ENCODE results near the gene TTLL8.

Gene TTLL8

DNA sequence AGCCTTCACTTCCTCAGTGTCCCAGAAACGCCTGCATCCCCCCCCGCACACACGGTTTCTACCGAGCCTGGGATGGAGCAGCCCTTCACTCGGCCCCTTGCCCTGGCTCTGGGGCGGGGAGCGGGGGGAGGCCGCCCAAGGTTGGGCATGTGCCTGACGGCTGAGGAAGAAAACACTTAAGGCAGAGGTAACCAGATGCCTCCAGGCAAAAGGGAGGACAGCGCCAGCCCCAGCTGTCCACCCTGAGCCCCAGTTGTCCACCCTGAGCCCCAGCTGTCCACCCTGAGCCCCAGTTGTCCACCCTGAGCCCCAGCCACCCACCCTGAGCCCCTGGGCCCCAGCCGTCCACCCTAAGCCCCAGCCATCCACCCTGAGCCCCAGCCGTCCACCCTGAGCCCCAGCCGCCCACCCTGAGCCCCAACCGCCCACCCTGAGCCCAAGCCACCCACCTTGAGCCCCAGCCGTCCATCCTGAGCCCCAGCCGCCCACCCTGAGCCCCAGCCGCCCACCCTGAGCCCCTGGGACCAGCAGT is 3.8 kb upstream of the TTLL8 start:
- DNase-seq (ENCODE audit: low read depth): no peak

DNA sequence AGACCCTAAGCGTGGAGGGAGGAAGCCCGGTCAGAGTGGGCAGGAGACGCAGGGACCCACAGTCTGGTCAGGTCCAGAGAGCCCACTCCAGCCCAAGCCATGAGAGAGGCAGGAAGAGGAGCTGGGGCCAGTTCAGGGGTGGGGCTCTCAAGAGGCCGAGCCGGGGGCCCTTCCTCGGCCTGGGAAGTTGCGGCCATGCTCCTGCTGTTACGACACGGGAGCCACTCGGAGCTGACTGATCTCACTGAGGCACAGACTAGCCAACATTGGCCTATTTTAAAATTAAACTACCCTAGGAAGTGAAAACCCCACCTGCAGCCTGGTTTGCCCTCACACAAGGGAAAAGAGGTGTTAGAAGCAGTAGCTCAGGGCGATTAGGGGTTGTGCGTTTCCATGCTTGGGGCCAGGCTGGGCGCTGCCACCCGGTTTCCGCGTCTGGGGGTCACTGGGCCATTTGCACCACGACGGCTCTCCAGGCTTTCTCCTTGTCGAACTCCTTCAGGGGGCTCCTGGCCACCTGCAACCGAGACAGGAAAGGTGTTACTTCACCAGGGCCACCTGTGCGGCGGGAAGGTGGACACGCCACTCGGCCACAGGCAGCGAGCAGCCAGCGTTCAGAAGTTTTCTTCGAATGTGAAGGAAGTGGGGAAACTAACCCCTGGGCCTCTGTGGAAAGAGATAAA is 3.2 kb upstream of the TTLL8 start:
- no peak for DNase-seq (ENCODE audit: low read depth)

DNA sequence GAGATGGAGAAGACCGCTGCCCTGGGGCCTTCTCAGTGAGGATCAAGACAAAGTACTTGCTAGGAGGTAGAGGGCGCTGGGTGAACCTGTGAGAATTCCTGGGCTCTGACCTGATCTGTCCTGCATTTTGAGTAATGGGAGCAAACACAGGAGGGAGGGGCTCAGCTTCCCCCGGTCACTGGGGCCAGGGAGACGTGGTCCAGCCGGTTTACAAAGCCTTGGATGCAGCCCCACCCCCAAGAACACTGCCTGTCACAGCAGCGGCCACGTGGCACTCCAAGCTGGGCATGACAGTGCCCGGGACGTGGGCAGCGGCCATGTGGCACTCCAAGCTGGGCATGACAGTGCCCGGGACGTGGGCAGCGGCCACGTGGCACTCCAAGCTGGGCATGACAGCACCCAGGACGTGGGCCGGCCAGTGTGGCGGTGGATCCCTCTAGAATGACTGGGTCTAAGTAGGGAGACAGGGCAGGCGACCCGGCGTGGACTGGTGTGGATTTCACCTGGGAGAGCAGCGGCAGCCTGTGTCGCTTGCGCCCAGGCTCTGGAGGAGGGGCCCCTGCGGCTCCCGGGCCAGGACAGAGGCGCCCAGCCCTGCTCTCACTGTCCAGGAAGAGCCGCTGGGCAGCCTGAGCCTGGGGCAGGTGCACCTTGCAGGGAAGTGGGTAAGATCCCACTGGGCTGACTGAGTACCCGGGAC is 2.5 kb upstream of the TTLL8 start:
- DNase-seq (ENCODE audit: low read depth): no peak

DNA sequence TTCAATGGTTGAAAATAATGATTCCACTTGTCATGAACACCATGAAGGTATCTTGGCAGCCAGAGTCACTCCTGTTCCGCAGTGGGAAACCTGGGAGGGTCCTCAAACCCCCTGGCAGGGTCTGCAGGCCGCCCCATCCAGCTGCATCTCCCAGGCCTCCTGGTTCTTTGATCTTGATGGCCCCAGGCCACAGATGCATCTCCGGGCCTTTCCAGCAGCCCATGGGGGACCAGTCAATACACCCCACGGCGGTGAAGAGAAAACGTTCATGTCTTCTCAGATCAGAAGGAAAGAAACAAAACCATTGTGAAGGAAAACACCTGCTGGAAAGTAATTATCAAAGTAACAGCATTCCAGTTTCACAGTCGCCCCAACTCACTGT is 1.8 kb upstream of the TTLL8 start:
- no peak for DNase-seq (ENCODE audit: low read depth)

DNA sequence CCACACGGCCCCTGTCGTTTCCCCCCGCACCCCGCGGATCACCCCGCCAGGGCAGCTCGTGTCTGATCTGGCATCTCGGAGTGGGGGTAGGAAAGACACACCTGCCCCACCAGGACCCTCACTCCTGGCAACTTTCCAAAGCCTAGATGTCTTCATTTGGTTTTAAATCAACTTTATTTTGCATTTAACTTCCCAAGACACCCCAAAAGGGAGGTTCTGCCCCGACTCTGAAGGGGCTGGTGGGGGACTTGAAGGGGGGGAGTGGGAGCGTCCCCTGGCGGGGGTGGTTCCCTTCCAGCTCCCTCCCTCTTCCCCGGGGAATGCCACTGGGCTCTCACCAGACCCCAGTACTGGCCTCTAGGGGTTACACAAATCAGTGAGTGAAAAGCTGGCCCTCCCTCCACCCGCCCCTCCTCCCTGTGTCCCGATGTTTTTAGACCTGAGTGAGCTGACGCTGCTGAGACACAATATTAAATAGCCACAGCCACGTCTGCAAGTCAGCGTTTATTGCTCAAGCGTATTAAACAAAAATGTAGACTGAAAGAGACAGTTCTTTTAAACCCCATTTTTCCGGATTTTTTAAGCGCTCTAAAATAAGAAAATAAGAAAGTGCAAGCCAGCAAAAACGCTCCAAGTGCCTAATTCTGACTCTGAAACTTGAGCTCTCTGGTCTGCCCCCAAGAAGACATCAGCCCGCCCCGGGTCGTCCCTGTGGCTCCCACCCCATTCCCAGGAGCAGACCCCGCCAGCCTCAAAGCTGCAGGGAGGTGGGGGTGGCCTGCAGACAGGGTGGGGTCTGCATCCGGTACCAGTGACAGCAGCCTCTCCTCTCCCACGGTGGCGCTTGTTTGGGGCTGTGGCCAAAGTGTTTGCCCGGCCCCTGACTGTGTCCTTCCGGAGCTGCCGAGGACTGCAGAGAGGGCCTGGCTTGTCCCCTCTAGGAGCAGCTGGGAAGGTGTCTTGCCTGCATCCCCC is 1.1 kb upstream of the TTLL8 start:
- DNase-seq (ENCODE audit: low read depth): no peak

DNA sequence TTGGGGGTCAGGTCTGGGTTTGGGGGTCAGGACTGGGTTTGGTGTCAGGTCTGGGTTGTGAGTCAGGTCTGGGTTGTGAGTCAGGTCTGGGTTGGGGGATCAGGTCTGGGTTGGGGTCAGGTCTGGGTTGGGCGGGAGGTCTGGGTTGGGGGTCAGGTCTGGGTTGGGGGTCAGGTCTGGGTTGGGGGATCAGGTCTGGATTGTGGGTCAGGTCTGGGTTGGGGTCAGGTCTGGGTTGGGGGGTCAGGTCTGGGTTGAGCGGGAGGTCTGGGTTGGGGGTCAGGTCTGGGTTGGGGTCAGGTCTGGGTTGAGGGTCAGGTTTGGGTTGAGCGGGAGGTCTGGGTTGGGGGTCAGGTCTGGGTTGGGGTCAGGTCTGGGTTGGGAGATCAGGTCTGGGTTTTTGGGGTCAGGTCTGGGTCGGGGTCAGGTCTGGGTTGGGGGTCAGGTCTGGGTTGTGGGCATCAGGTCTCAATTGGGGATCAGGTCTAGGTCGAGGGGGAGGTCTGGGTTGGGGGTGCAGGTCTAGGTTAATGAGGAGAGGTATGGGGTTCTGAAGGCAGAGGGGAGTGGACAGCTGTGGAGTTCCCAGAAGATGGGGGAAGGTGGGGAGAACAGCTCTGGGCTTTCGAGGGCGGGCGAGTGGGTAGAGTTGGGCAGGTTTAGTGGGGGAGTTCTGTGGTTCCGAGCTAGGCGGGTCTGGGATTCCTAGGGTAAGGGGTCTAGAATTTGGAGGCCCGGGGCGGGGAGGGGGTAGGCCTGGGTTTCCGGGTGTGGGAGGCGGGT is 629 bp downstream of the TTLL8 start:
- DNase-seq (ENCODE audit: low read depth): no peak

DNA sequence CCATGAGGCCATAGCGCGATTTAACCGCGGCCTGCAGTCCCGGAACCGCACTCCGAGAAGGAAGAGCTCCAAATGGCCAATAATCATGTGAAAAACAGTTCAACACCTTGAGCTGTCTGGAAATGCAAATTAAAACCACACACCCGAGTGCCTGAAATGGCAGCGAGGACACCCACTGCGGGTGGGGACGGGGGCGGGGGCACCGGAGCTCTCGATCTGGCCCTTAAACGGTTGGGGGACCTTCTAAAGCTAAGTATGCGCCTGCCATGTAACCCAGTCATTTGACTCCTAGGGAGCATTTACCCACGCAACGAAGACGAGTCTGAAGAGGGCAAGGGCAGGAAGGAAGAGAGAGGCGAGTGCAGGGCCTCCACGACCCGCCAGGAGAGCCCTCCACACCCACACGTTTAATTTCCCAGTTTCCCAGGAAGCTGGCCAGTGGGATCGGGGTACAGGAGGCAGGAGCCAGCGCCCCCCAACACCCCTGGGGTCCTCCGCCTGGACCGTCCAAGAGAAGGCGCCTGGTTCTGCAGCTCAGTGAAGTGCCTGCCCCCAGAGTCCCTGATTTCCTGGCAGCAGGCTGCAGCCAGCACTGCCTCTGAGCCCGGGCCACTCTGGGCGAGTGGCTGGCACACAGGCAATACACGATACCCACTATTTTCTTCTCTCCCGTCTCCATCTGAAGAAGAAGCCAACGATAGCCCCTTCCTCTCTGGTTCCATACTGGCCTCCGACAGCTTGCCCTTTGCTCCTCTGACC is 1.7 kb downstream of the TTLL8 start:
- DNase-seq (ENCODE audit: low read depth): no peak

DNA sequence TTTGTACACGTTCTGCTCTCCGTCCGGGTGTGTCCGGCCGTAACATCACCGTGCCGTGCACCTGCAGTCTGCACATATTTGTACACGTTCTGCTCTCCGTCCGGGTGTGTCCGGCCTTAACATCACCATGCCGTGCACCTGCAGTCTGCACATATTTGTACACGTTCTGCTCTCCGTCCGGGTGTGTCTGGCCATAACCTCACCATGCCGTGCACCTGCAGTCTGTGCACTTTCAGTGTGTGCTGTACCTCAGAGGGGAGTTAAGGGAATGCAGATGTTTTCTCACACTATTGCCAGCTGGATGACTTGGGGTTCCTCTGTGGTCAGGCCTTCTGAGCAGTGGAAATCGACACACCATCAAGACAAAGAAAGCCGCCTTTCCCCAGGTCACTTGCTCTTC is 4.2 kb downstream of the TTLL8 start:
- no peak for DNase-seq (ENCODE audit: low read depth)

DNA sequence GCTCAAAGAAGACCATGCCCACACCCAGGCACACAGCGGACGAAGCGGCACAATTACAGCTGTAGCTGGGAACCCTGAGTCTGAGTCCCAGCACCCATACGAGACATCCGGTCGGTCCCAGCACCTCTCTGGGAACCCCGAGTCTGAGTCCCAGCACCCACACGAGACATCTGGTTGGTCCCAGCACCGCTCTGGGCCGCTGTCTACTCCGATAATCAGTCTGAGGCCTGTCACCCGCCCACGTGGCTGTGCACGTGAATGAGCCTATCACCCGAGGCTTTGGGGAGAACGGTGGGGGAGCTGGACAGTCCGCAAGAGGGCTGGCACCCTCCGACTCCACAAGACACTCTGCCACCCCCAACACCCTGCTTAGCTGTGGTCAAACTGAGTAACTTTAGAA is 6.2 kb downstream of the TTLL8 start:
- DNase-seq (ENCODE audit: low read depth): no peak

DNA sequence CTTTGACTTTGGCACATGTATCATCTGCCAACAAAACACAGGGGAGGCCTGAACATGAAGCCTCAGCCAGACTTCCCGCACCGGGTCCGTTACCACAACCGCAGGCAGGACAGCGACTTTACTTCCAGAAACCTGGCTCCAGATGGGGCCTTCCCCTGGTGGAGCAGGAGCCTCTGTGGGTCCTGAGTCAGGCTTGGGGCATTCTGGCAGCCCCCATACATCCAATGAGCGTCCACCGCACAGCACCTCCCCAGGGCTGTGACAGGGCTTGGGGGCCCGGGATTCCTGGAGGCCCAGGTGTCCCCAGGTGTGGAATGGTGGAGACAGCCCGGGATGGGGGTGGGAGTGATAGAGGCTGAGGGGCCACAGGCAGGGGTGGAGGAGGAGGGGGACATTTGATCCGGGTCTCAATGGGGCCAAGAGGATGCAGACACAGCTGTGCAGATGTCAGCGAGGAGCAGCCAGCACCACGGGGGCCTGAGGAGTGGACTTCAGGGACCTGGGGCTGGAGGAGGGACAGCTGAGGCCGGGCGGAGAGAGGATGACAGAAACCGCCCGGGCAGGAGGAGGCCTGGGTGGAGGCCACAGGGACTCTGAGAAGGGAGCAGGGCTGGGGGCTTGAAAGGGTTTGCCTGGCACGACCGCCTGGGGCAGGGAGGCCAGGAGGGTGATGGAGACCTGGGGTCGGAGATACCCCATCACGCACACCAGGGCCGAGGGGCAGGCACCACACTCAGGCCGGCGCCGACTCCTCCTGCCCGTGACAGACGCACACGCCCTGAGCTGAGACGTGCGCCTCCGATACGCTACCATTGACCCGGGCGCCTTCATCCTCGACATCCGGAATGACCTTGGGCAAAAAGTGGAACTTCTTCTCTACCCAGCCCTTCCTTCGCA is 8.6 kb downstream of the TTLL8 start:
- DNase-seq (ENCODE audit: low read depth): no peak

DNA sequence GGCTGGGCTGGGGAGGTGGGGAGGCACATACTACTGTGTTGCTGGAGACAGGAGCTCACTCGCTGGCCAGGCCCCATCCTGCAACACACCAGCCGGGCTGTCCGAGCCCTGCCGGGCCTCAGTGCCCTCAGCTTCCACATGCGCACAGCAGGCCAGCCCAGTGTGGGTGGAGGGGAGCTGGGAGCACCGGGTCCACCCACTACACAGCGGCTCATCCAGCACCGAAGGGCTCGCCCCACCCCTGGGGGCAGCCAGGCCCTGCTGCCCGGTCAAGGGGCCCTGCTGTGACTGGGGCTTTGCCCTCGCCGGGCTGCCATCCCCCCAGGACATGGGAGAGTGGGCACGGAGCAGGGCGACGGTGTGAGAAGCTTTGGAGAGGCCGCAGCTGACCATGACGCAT is 9.3 kb downstream of the TTLL8 start:
- no peak for DNase-seq (ENCODE audit: low read depth)

DNA sequence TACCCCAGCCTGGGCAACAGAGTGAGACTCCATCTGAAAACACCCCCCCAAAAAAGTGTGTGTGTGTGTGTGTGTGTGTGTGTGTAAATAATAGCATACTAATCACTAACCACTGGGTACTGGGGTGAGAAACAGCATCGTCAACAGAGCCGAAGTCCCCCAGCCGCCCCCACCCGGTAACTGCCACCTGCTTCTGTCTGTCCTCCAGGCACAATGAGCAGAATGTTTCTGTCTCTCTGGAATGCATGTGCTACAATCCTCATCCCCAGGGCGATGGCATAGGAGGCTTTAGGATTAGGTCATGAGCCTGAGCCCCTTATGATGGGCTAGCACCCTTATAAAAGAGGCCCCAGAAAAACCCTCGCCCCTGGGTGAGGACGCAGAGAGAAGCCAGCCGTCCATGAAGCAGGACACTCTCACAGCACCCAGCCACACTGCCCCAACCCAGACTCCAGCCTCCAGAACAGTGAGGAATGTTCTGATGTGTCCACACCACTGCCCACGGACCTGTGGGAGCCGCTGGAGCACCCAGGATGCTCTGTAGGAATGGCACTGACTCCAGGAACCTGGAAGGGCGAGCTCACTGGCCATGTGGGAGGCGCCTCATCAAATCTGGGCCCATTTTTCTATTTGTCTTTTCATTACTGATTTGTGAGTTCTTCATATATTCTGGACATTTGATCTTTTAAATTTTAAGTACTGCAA is 9.9 kb downstream of the TTLL8 start:
- DNase-seq (ENCODE audit: low read depth): no peak

DNA sequence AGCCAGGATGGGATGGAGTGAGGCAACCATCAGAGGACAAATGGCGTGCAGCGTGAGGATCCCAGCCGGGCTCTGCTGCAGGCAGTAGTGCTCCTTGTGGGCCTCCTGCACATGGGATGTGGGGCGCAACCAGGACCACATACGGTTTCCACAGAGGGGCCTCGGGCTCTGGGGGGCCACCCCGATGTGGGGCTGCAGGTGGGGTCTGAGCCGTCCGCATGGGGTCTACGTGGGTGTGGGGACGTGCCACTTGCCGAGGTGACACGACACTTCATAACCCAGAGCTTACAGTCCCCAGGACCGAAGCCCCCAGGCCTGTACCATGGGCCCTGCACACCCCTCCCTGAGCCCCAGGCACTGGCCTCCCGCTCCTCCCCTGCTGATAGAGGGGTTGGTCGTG is 10.8 kb downstream of the TTLL8 start:
- DNase-seq (ENCODE audit: low read depth): no peak

DNA sequence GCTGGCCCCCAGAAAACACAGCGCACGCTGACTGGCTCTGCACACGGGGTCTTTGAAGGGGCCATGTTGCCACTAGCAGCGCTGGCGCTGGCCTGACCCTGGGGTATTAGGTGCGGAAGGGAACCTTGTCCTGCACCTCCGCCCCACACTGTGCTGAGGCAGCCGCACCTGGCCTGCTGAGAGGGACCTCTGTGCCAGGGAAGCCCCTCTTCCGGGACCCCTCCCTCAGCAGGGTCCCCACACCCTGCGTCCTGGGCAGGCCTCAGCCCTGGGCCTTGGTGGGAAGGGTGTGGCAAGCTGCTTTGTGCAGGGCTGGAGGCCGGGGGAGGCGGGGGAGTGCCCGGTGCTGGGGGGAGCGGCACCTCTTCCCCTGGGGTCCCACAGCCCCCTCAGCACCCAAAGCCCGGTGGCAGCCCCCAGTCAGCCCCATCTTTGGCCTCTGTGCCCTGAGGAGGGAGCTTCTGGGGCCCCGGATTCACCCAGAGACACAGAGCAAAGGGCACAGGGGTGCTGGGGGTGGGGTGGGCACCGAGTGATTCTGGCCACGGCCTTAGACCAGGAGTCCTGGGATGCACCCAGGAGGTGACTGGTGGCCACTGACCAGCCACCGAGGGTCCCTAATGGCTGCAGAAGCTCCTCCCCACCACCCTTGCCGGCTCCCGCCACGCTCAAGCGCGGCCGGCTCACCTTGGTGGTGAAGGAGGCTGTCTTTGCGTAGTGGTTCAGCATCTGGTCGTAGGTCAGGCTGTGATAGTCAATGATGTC is 11.4 kb downstream of the TTLL8 start:
- DNase-seq (ENCODE audit: low read depth): no peak

DNA sequence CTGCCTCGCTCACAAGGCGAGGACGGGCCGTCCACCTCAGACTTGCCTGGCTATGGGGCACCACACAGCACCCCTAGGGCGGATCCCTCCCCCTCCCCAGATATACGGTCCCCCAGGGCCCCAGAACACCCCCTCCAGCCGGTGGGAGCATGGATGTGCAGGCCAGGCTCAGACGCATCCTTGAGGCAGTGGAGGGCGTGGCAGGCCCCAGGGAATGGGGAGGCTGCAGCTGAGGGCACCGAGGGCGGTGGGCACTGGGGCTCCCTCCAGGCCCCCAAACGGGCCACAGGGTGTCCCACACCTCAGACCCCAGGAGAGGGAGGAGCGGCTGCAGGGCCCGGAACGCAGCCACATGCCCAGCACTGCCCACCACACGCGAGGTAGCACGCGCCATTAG is 12.1 kb downstream of the TTLL8 start:
- no peak for DNase-seq (ENCODE audit: low read depth)

DNA sequence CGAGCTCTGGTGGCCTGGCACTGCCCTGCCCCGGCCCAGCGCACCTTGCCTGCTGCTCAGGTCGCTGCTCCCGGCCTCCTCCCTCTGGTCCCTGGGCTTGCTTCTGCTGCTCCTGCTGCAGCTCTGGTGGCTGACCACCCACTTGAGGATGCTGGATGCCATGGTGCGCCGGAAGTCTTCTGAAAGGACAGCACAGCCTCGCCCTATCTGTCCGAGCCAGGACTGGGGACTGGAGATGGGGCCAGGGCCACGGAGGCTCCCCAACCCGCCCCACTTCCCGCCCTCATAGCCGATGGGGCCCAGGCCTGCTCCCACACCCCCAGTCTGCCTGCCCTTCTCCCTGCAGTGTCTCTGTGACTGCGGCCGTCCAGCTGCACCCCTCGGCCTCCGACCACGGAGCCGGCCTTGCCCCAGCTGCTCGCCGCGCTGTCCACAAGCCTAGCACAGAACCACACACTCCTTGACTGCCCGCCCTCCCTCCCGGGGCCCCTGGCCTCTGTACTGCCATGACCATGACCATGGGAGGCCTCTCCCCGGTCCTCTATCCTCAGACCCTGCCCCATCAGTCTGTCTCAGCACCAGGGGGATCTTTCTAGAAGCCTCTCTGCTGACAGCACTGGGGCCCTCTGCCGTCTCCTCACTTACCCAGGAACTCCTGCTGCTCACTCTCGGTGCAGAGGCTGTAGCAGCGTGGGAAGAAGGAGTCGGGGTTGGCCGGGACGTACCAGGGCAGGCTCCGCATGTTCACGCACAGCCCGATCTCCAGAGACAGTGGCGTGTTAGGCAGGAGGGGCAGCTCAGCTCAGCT is 12.7 kb downstream of the TTLL8 start:
- no peak for DNase-seq (ENCODE audit: low read depth)

DNA sequence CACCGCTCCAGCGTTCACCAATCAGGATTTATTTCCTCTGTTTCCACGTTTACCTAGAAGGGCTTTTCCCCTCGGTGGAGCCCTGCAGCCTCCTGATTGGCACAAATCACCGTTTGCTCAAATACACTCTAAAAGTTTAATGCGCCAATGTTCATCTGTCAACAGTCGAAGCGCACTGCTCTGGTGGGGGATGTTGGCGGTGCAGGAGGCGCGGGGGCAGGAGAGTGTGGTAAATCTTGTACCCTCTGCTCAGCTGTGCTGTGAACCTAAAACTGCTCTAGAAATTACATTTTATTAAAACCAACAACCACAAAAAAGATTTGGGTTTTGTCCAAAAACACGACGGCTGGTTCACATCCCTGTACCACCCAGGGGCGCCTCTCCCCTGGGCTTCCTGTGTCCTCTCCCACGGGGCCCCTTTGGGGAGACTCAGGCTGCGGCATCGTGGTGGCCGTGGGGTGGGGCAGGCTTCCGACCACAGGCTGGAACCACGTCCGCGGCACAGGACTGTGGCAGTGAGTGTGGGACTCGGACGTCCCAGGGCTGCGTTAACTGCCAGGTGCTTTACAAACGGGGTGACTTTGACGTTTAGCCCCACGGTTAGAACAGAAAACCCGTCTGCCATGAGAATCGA is 13.5 kb downstream of the TTLL8 start:
- DNase-seq (ENCODE audit: low read depth): no peak

Measured in fibroblast of the conjunctiva (primary cell).